GM18519 (cell line): ENCODE results near the gene SNRPD3.
"Not testable (repeated sequence)": the region's sequence is repeated elsewhere in the genome, so short reads cannot be mapped to it uniquely, and the experiment has no call there.

Source experiments
- ATAC-seq: cut with Tn5 transposase; IDR thresholded peaks from one replicate; pipeline ENCODE4 v1.9.1; 2021; ENCODE audit warnings: mild to moderate bottlenecking, moderate library complexity; ENCODE audit not compliant: unreplicated experiment, low FRiP score

The SNRPD3 gene

GRCh38 chr22:24589518-24590030 is 33.8 kb downstream of the SNRPD3 start:
- ATAC-seq = no peak

- no peak for ATAC-seq
These were observed 34.9 kb downstream of the SNRPD3 start for GRCh38 chr22:24590596-24591173.

GRCh38 chr22:24591286-24591830 is 35.6 kb downstream of the SNRPD3 start:
- no peak for ATAC-seq

- ATAC-seq = no peak
These were observed 36.5 kb downstream of the SNRPD3 start for GRCh38 chr22:24592058-24592850.

GRCh38 chr22:24592851-24593558 is 37.2 kb downstream of the SNRPD3 start, which contains the start of gene LRRC75B:
Gene LRRC75B, minus strand, starts transcription at chr22:24593073. Its CDS starts 34 bp downstream, at chr22:24593039.
- no peak for ATAC-seq

- ATAC-seq = not testable (repeated sequence)
These were observed 37.7 kb downstream of the SNRPD3 start for GRCh38 chr22:24593559-24593835.

- no peak for ATAC-seq
These were observed 38.2 kb downstream of the SNRPD3 start for GRCh38 chr22:24593836-24594568.

GRCh38 chr22:24594569-24595120 is 38.8 kb downstream of the SNRPD3 start:
- no peak for ATAC-seq

- ATAC-seq = no peak
These were observed 39.4 kb downstream of the SNRPD3 start for GRCh38 chr22:24595228-24595627.

- no peak for ATAC-seq
These were observed 40.1 kb downstream of the SNRPD3 start for GRCh38 chr22:24595863-24596262.

- not testable (repeated sequence) for ATAC-seq
These were observed 41.3 kb downstream of the SNRPD3 start for GRCh38 chr22:24597076-24597475.

GRCh38 chr22:24599514-24599913 is 43.7 kb downstream of the SNRPD3 start:
- ATAC-seq = no peak

GRCh38 chr22:24599958-24600715 is 44.3 kb downstream of the SNRPD3 start:
- ATAC-seq = not testable (repeated sequence)

- no peak for ATAC-seq
These were observed 45.7 kb downstream of the SNRPD3 start for GRCh38 chr22:24601217-24602104.

GRCh38 chr22:24602105-24602749 is 46.4 kb downstream of the SNRPD3 start:
- not testable (repeated sequence) for ATAC-seq

GRCh38 chr22:24602847-24603769 is 47.3 kb downstream of the SNRPD3 start, which contains the start of gene GGT1:
Gene GGT1, plus strand, starts transcription at chr22:24603193. Its CDS starts 7,889 bp downstream, at chr22:24611082.
- not testable (repeated sequence) for ATAC-seq
